Measurements from ENCODE around the gene SMARCD1.

Gene SMARCD1

GRCh38 chr12:50042693-50043092 is 42.4 kb upstream of the SMARCD1 start:
- no peak for TF ChIP-seq CTCF (IDR thresholded peaks at IDR 0.05; ENCODE audit: extremely low read depth, insufficient read depth, missing control alignments)
- in situ Hi-C loops (cut with MboI; ENCODE audit: low pct_unique_long_range_greater_than_20kb, low sequenced_read_pairs, unreplicated experiment): no loop called here
- DNase-seq (ENCODE audit: low spot score): no peak

GRCh38 chr12:50043308-50043707 is 41.8 kb upstream of the SMARCD1 start:
- no peak for DNase-seq (ENCODE audit: low spot score)
- in situ Hi-C loops (cut with MboI; ENCODE audit: low pct_unique_long_range_greater_than_20kb, low sequenced_read_pairs, unreplicated experiment): no loop called here
- TF ChIP-seq CTCF (IDR thresholded peaks at IDR 0.05; ENCODE audit: extremely low read depth, insufficient read depth, missing control alignments): no peak

GRCh38 chr12:50043854-50044253 is 41.3 kb upstream of the SMARCD1 start:
- DNase-seq (ENCODE audit: low spot score): no peak
- in situ Hi-C loops (cut with MboI; ENCODE audit: low pct_unique_long_range_greater_than_20kb, low sequenced_read_pairs, unreplicated experiment): no loop called here
- TF ChIP-seq CTCF (IDR thresholded peaks at IDR 0.05; ENCODE audit: extremely low read depth, insufficient read depth, missing control alignments): no peak

GRCh38 chr12:50047693-50048250 is 37.4 kb upstream of the SMARCD1 start:
- in situ Hi-C loops (cut with MboI; ENCODE audit: low pct_unique_long_range_greater_than_20kb, low sequenced_read_pairs, unreplicated experiment): no loop called here
- no peak for TF ChIP-seq CTCF (IDR thresholded peaks at IDR 0.05; ENCODE audit: extremely low read depth, insufficient read depth, missing control alignments)
- no peak for DNase-seq (ENCODE audit: low spot score)

GRCh38 chr12:50049254-50050118 is 35.7 kb upstream of the SMARCD1 start:
- in situ Hi-C loops (cut with MboI; ENCODE audit: low pct_unique_long_range_greater_than_20kb, low sequenced_read_pairs, unreplicated experiment): loop anchor here (10.0 kb wide), 1 partner anchor 85 kb away; the partner anchor contains the start of gene AQP5
- DNase-seq (ENCODE audit: low spot score): no peak
- TF ChIP-seq CTCF (IDR thresholded peaks at IDR 0.05; ENCODE audit: extremely low read depth, insufficient read depth, missing control alignments): no peak

- DNase-seq (ENCODE audit: low spot score): no peak
- no peak for TF ChIP-seq CTCF (IDR thresholded peaks at IDR 0.05; ENCODE audit: extremely low read depth, insufficient read depth, missing control alignments)
- in situ Hi-C loops (cut with MboI; ENCODE audit: low pct_unique_long_range_greater_than_20kb, low sequenced_read_pairs, unreplicated experiment): loop anchor here (10.0 kb wide), 1 partner anchor 85 kb away; the partner anchor contains the start of gene AQP5
Observed at GRCh38 chr12:50050119-50050385, 35.1 kb upstream of the SMARCD1 start.
